GM12892 (cell line): ENCODE results near the gene AGRN.
"Not testable (repeated sequence)": the region's sequence is repeated elsewhere in the genome, so short reads cannot be mapped to it uniquely, and the experiment has no call there.

Experiments used
- DNase-seq: peaks from one replicate; pipeline ENCODE4 v3.0.0; 2011; ENCODE audit not compliant: insufficient read length
- FAIRE-seq: peaks from 2 replicates; lab custom pipeline; 2011; peaks lifted over from hg19 to GRCh38; lab: Jason Lieb, UNC
- POLR2A ChIP-seq: IDR thresholded peaks from 2 replicates; pipeline ENCODE4 v1.6.1; 2011; ENCODE audit warnings: low read depth, low read length, control low read depth
- POLR2AphosphoS5 ChIP-seq: IDR thresholded peaks from 2 replicates; pipeline ENCODE4 v1.6.1; 2011; ENCODE audit warnings: low read depth, low read length, control low read depth
- TAF1 ChIP-seq: IDR thresholded peaks from 2 replicates; pipeline ENCODE4 v1.6.1; 2011; ENCODE audit warnings: low read depth, mild to moderate bottlenecking, control low read depth, low read length, borderline replicate concordance

The AGRN gene

DNA sequence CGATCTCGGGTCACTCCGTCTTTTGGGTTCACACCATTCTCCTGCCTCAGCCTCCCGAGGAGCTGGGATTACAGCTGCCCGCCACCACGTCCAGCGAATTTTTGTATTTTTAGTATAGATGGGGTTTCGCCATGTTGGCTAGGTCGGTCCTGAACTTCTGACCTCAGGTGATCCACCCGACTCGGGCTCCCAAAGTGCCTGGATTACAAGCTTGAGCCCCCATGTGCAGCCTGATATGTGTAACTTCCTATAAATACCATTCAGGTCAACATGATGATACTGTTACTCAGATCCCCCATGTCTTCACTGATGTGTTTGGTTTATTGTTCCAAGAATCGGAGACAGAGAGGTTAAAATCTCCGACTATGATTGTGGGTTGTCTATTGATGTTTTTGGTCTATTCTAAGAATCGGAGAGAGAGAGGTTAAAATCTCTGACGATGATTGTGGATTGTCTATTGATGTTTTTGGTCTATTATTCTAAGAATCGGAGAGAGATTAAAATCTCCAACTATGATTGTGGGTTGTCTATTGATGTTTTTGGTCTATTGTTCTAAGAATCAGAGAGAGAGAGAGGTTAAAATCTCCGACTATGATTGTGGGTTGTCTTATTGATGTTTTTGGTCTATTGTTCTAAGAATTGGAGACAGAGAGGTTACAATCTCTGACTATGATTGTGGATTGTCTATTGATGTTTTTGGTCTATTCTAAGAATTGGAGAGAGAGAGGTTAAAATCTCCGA, 78.9 kb downstream of the AGRN start:
- TF ChIP-seq POLR2A: no peak
- TF ChIP-seq POLR2AphosphoS5: no peak
- no peak for TF ChIP-seq TAF1
- no peak for FAIRE-seq

DNA sequence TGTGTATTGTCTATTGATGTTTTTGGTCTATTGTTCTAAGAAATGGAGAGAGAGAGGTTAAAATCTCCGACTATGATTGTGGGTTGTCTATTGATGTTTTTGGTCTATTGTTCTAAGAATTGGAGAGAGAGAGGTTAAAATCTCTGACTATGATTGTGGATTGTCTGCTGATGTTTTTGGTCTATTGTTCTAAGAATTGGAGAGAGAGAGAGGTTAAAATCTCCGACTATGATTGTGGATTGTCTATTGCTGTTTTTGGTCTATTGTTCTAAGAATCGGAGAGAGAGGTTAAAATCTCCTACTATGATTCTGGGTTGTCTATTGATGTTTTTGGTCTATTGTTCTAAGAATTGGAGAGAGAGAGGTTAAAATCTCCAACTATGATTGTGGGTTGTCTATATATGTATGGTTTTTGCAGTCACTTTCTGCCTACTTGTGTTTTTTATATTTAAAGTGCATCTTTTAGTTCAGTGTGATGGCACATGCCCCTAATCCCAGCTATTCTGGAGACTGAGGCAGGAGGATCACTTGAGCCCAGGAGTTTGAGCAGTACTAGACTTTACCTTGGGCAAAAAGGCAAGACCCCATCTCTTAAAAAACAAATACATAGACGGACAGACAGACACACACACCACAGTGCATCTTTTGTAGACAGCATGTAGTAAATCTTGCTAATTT, 79.7 kb downstream of the AGRN start:
- no peak for DNase-seq
- TF ChIP-seq POLR2A (no peak), POLR2AphosphoS5 (no peak), TAF1 (no peak)
- FAIRE-seq: no peak

More for the DNA sequence above, 78.9 kb downstream of the AGRN start:
- no peak for DNase-seq

DNA sequence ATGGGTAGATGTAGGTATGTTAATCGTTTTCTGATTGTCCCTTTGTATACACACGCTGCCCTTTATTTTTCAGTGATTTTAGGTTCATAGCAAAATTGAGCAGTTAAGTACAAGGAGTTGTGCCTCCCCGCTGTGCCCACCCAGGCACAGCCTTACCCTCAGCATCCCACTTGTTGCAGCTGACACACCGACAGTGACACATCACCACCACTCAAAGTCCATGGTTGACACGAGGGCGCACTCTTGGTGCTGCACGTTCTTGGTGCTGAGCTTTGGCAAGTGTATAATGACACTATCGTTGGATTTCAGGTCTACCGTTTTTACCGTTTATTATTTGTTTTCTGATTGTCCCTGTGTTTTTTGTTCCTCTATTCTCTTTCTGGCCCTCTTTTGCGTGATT, 80.4 kb downstream of the AGRN start:
- DNase-seq (no peak), FAIRE-seq (no peak)

DNA sequence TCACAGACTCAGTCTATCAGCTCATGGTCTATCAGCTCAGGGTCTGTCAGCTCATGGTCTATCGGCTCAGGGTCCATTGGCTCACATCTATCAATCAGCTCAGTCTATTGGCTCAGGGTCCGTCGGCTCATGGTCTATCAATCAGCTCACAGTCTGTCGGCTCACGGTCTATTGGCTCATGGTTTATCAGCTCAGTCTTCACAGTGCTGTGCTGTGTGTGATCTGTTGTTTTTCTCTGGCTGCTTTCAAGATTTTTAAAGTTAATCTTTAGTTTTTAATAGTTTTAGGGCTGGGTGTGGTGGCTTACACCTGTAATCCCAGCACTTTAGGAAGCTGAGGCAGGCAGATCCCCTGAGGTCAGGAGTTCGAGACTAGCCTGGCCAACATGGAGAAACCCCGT, 81.6 kb downstream of the AGRN start:
- TF ChIP-seq POLR2A (no peak), TAF1 (no peak), POLR2AphosphoS5 (no peak)
- DNase-seq (no peak), FAIRE-seq (no peak)

More for the DNA sequence above, 80.4 kb downstream of the AGRN start:
- TF ChIP-seq POLR2A (no peak), POLR2AphosphoS5 (no peak), TAF1 (no peak)

DNA sequence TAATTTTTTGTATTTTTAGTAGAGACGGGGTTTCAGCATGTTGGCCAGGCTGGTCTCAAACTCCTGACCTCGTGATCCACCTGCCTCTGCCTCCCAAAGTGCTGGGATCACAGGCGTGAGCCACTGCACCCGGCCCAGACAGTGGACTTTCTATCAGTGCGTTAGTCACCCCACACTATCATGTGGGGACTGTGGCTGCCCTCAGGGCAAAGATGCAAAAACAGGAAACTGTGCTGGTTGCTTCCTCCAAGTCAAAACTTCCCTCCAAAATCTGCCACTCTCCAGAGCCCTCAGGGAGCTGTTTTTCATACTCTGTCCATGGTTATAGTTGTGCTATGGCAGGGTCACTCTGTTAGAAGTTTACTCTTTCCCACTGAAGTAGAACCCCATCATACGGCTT, 84.2 kb downstream of the AGRN start:
- DNase-seq, FAIRE-seq: not testable (repeated sequence)
